Stomach smooth muscle (tissue), 2 donors: Measurements from ENCODE around the gene DDO.
A peak's percentile ranks its signal among the peaks of the same experiment; 100 is the strongest.

Experiments
- H3K27ac ChIP-seq: one replicate; pipeline ENCODE4 v1.7.0; 2013; ENCODE audit warnings: mild to moderate bottlenecking, low read length, inconsistent platforms
- H3K27me3 ChIP-seq, 2 donors: one replicate each; pipeline ENCODE4 v1.7.0; 2013; ENCODE audit warnings: low read length in 2 of 2; ENCODE audit not compliant: insufficient read depth in 2 of 2, control insufficient read depth in 1 of 2
- H3K36me3 ChIP-seq, 2 donors: one replicate each; pipeline ENCODE4 v1.7.0; 2013; ENCODE audit warnings: low read length in 2 of 2; ENCODE audit not compliant: control insufficient read depth in 2 of 2, insufficient read depth in 2 of 2
- H3K4me1 ChIP-seq: one replicate; pipeline ENCODE4 v1.7.0; 2013; ENCODE audit warnings: low read length; ENCODE audit not compliant: control insufficient read depth, insufficient read depth
- H3K4me3 ChIP-seq, 2 donors: one replicate each; pipeline ENCODE4 v1.7.0; 2013; ENCODE audit warnings: low read length in 2 of 2
- H3K9ac ChIP-seq, 2 donors: one replicate each; pipeline ENCODE4 v1.7.0; 2013; ENCODE audit warnings: low read length in 2 of 2, mild to moderate bottlenecking in 1 of 2
- H3K9me3 ChIP-seq, 2 donors: one replicate each; pipeline ENCODE4 v1.7.0; 2013; ENCODE audit warnings: low read length in 2 of 2; ENCODE audit not compliant: control insufficient read depth in 2 of 2
- donor health status: healthy.
- donor health status: Pancreatic carcinoma.

DDO gene

DNA sequence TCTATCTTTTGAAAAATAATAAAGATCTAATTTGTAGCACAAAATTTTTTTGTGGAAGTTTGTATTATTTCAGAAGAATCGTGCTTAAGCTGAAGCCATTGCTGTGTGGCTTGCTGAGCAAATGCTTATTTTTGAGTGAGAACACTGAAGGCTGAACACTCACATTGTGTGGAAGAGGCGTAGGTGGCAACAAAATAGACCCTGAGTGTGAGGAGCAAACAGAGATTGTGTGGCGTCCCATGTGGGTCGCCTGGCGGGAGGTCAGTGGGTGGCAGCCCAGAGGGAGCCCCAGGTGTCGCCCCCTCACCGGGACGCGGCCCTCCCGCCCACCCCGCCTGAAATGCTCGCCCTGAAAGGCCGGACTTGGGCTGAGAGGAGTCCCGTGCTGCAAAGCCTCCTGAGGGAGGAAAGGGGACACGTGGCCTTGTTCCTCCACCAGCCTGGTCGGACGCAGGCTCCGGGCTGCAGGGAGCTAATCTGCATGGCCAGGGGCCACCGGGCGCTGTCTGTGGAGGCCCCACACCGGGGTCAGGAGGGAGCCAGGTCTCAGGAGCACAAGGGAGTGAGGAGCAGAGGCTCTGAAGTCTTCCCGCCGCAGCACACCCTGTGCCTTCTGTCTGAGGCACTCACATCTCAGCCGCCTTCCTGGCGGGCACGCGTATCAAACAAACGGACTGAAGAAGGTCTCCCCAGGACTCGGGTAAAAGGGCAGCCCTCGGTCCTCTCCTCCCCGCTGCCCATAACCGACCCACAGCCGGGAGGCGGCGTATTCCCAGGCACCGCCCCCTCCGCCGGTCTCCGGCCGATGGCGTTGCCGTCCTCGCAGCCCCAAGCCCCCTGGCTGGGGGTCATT lies 15.9 kb downstream of the DDO start:
- H3K27ac ChIP-seq, result no peak overlapping the region
- no peaks in the 10 kb centered on the region for H3K27me3 ChIP-seq
- peak overlapping the region; percentile 69 to 77 for H3K4me3 ChIP-seq
- H3K9me3 ChIP-seq, result no peaks in the 10 kb centered on the region
- no peaks in the 10 kb centered on the region for H3K36me3 ChIP-seq
- peaks cover 10% of the 10 kb centered on the region for H3K4me1 ChIP-seq
- peak overlapping the region; percentile 31 to 69 for H3K9ac ChIP-seq

DNA sequence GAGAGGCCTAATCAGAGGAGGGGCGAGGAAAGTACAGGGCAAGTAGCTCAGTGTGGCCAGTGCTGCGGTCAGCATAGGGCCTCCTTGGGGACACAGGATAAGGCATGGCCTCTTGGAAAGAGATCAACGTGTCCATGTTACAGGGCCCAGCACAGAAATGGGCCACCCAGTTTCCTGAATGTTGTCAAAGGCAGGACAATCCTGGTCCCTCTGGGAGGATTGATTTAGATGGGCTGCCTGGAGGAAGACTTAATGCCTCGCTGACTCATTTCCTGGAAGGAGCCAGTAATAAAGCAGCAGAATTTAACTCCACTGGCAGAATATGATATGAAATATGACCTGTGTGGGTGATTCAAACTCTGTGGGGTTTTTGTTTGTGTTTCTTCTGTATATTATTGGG lies 16.6 kb downstream of the DDO start:
- H3K9ac ChIP-seq, result no peak overlapping the region
- no peaks in the 10 kb centered on the region for H3K27me3 ChIP-seq
- H3K4me3 ChIP-seq, result no peak overlapping the region
- no peaks in the 10 kb centered on the region for H3K9me3 ChIP-seq
- H3K27ac ChIP-seq, result no peak overlapping the region
- H3K4me1 ChIP-seq, result peaks cover 10% of the 10 kb centered on the region
- H3K36me3 ChIP-seq, result no peaks in the 10 kb centered on the region

DNA sequence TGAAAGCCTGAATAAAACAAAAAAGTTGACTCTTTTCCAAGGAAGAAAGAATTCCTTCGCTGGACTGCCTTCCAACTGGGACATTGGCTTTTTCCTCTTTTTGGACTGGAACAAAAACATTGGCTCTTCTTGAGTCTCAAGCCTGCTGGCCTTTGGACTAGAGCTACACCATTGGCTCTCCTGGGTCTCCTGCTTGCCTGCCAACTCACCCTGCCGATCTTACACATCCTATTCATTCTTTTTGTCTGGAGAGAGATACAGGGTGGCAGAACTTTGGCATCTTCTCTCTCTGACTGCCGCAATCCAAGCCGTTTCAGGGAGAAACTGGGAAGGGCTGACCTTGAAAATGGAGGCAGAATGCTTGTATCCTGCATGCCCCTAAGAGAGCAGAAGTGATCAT lies 20.2 kb downstream of the DDO start:
- Histone ChIP-seq H3K4me1 (peaks cover 14% of the 10 kb centered on the region), H3K9ac (no peak overlapping the region), H3K4me3 (no peak overlapping the region), H3K36me3 (no peaks in the 10 kb centered on the region), H3K27me3 (no peaks in the 10 kb centered on the region), H3K9me3 (no peaks in the 10 kb centered on the region), H3K27ac (no peak overlapping the region)

DNA sequence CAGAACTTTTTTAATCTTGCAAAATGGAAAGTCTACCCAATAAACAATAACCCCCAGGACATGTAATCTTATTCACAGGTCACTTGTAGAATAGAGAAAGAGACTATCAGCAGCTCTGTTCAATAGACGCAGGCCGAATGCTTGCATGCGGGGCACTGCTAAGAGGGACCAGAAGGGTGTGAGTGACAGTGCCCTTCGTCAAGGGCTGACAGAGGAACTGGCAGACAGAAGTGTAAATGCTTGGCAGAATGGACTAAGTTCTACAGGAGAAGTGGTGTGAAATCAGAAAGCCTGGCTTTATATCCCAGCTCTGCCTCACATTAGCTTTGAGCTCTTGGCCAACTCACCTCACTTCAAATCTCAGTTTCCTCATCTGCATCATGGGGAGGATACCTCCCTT lies 21.0 kb downstream of the DDO start:
- H3K36me3 ChIP-seq, result no peaks in the 10 kb centered on the region
- H3K9me3 ChIP-seq, result no peaks in the 10 kb centered on the region
- peaks cover 14% of the 10 kb centered on the region for H3K4me1 ChIP-seq
- H3K4me3 ChIP-seq, result no peak overlapping the region
- no peaks in the 10 kb centered on the region for H3K27me3 ChIP-seq
- no peak overlapping the region for H3K27ac ChIP-seq
- no peak overlapping the region for H3K9ac ChIP-seq

DNA sequence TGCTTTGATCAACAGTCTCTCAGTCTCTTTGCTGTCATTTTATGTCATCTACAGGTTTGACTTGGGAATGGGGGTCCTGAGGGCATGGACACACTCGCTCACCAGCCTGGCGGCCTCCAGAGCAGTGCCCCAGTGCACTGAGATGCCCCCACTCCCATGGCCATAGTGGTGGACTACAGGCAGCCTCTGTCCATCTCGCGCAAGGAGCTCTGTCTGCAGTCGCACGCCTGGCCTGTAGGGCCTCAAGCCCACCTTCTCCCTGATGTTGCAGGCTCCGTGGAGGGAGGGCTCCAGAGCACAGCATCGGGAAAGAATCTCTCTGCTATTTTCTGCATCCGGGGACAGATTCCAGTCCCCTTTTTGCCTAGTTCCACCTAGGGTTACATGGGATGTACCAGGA lies 22.6 kb downstream of the DDO start:
- Histone ChIP-seq H3K9me3 (no peaks in the 10 kb centered on the region), H3K4me3 (no peak overlapping the region)

DNA sequence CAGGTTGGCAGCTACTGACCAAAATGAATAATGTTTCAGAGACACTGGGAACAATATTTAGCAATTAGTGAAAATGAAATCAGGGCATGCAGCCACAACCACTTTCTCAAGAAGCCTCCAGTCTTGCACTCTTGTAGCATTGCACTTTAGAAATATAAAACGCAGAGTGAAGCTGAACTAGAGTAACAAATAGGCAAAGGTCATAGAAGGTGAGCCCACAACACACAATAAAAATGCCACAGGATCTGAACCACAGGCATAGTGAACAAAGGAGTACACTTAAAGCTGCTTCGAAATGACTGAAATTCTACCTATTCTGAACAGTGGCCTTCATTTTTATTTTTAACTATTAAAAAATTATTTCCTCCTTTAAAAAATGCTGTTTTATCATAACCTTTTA lies 25.0 kb downstream of the DDO start:
- H3K9ac ChIP-seq, result no peak overlapping the region
- no peaks in the 10 kb centered on the region for H3K27me3 ChIP-seq
- H3K4me3 ChIP-seq, result no peak overlapping the region
- H3K27ac ChIP-seq, result peak overlapping the region; percentile 83
- H3K4me1 ChIP-seq, result peaks cover 20% of the 10 kb centered on the region
- no peaks in the 10 kb centered on the region for H3K36me3 ChIP-seq
- H3K9me3 ChIP-seq, result no peaks in the 10 kb centered on the region

More for the DNA sequence above, 22.6 kb downstream of the DDO start:
- no peaks in the 10 kb centered on the region for H3K27me3 ChIP-seq
- H3K4me1 ChIP-seq, result peaks cover 20% of the 10 kb centered on the region
- H3K27ac ChIP-seq, result no peak overlapping the region
- H3K36me3 ChIP-seq, result no peaks in the 10 kb centered on the region
- H3K9ac ChIP-seq, result no peak overlapping the region

DNA sequence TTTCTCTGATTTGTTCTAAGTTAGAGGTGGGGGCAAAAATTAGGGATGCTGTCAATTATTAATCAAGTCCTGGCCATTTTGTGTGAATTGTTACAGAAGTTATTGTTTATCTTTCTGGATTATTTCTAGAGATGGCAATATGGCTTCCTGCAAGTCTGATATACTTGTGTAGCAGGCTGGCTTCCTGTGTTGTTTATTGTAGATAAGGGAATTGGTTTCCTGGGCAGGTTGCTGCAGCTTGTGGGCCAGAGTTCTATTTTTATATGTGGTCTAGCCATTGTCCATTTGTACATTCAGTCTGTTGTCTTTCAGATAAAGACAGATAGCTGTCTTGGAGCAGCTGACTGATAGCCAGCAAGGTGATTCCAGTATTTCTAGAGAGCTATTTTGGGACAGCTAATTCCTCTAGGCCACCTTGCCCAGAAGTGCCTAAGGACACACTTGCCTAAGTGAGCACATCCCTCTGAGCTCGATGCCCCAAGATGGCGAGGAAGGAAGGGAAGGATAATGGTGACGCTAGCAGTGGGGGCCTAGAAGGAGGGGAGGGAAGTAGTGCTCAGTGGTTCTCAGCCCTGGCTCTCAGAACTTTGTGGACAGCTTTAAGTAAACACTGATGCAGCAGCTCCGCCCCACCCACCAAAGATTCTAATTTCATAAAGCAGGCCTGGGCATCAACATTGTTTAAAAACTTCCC lies 25.5 kb downstream of the DDO start:
- Histone ChIP-seq H3K4me1 (peaks cover 20% of the 10 kb centered on the region), H3K9ac (peak overlapping the region in 1 of 2 donors; percentile 21)

DNA sequence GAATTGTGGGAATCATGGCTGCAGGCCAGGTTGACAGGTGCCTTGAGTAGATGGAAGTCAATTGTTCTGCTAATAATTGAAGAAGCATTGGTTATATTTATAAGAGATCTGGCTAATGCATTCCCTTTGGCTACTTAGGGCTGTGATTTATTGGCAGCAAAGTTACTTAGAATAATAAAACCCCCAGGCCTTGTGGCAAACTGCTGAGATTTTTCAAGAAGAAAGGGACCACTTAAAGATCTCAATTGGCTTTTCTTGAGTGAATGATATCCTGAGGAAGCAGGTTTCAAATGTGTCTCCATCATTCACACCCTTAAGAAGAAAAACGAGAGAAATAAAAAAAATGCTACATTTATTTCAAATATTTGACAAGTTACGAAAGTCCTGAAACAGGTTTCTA lies 27.4 kb downstream of the DDO start:
- peaks cover 20% of the 10 kb centered on the region for H3K4me1 ChIP-seq
- no peaks in the 10 kb centered on the region for H3K9me3 ChIP-seq
- no peak overlapping the region for H3K9ac ChIP-seq
- no peaks in the 10 kb centered on the region for H3K36me3 ChIP-seq
- H3K4me3 ChIP-seq, result no peak overlapping the region
- no peaks in the 10 kb centered on the region for H3K27me3 ChIP-seq
- H3K27ac ChIP-seq, result no peak overlapping the region

More for the DNA sequence above, 25.5 kb downstream of the DDO start:
- Histone ChIP-seq H3K27ac (peak overlapping the region; percentile 83), H3K4me3 (no peak overlapping the region), H3K9me3 (no peaks in the 10 kb centered on the region), H3K36me3 (no peaks in the 10 kb centered on the region), H3K27me3 (no peaks in the 10 kb centered on the region)

DNA sequence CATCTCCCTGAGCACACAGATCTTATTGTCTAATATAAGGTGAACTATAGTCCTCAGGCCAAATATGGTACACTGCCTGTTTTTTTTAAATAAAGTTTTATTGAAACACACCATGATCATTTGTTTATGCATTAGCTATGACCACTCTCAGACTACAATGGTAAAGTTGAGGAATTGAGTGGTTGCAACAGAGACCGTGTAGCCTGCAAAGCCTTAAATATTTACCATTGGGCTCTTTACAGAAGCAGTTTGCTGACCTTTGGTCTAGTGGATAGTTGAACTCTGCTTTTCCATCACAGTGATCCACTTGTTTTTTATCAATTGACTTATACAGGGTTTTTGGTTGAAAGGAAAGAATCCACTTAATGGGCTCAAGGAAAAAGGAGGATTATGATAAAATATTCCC lies 29.9 kb downstream of the DDO start:
- no peaks in the 10 kb centered on the region for H3K27me3 ChIP-seq
- peak overlapping the region; percentile 13 for H3K27ac ChIP-seq
- no peaks in the 10 kb centered on the region for H3K36me3 ChIP-seq
- H3K9ac ChIP-seq, result no peak overlapping the region
- no peaks in the 10 kb centered on the region for H3K9me3 ChIP-seq
- peaks cover 17% of the 10 kb centered on the region for H3K4me1 ChIP-seq
- no peak overlapping the region for H3K4me3 ChIP-seq

DNA sequence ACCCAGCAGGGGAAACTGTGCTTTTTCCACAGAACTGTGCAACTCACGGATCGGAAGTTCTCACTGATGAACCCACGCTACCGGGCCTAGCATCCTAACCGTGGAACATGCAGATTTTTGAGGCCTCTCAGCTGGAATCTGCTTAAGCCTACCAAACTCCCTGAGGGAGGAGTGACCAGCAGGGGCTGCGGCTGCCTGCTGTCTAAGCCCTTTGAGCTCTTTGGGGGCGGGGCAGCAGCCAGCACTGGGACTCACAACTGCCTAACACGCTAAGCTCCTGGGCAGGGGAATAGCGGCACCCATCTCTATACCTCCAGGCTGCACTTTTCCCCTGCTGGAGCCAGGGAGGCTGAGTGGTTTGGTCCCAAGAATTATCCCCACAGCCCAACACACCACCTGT lies 36.8 kb downstream of the DDO start:
- H3K27me3 ChIP-seq, result no peaks in the 10 kb centered on the region
- H3K4me3 ChIP-seq, result no peak overlapping the region
- no peak overlapping the region for H3K27ac ChIP-seq
- no peaks in the 10 kb centered on the region for H3K9me3 ChIP-seq
- H3K36me3 ChIP-seq, result no peaks in the 10 kb centered on the region
- no peak overlapping the region for H3K9ac ChIP-seq
- no peaks in the 10 kb centered on the region for H3K4me1 ChIP-seq

DNA sequence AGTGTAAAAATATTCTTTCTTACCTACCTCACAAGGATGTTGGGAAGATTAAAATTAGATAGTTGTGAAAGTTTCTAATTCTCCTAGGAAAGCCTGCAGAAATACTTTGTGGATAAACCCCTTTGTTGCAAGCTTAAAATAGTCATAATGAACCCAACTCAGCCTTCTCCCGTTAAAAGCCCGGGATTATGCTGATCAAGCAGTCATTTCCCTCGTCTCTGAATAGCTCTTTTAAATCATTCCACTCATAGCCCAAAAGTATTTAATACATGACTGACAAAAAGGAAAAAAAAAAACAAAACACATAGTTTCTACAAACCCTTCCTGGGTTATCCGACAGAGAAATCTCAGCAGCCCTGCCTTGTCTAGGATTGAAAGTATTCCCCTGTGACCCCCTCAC lies 46.3 kb downstream of the DDO start:
- H3K4me1 ChIP-seq, result peaks cover 19% of the 10 kb centered on the region
- H3K36me3 ChIP-seq, result no peaks in the 10 kb centered on the region
- H3K9ac ChIP-seq, result no peak overlapping the region
- H3K9me3 ChIP-seq, result no peaks in the 10 kb centered on the region
- no peak overlapping the region for H3K27ac ChIP-seq
- no peaks in the 10 kb centered on the region for H3K27me3 ChIP-seq
- no peak overlapping the region for H3K4me3 ChIP-seq
